ENCODE measurements around the gene EIF5AL1. TPM values are rescaled to one million over a fixed set of nuclear protein-coding genes. Genes with fewer than 3 reads are reported as not detected.

Gene EIF5AL1
- total and polyA plus RNA-seq, 2 experiments from 2014 or later = 0.65 to 6.1 TPM

DNA sequence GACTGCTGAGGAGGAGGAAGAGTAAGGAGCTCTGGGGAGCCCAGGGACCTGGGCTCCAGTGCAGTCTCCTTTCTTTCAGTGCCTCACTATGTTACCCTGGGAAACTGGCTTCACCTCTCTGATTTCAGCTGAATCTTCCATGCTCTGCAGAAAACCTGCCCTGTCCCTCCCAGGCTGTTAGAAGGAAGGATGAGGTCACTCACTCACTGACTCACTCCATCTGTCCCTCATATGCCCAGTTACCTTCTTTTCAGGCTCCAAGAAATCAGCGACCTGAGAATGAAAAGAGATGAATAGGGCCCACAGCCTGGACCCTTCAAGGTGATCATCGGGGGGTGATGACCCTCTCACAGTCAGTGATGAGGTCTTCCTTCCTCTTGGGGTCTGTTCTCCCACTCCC is 47.4 kb downstream of the EIF5AL1 start:
- in situ Hi-C loops (cut with MboI) = loop anchor here (10.0 to 25.0 kb wide), 2 partner anchors 365 to 703 kb away; no protein-coding TSS in a partner anchor
- DNase-seq = peak; percentile 70

DNA sequence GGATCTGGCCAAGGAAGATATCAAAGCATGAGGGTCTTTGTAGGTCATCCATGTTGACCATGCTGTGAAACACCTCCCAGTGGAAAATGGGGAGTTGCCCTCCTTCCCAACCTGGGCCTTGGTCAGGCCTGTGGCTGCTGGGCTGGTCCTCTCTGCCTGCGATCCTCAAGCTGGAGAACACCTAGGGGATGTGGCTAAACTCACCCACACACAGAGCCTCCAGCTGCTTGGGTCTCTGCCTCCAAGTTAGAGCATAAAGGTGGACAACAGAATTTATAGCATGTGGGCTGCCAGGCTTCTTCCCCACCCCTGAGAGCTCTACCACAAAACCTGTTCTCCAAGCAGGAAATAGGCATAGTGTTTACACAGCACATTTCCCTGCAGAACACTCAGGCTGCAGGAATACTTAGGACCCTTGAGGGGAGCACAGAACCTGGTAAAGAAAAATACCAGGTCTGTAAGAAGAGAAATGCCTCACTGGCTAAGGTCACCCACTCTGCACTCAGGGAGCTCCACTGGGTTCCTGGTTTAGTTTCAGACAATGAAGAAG is 47.9 kb downstream of the EIF5AL1 start, which contains the start of gene SFTPA2:
Gene SFTPA2, minus strand, starts transcription at position 248 of the 550 bp plus-strand sequence. CDS start 924 bp downstream, outside the sequence.
- H3K79me2 ChIP-seq (ENCODE audit: insufficient read depth) = no peaks in the 10 kb centered on the region
- no peak within 1 kb of the TSS for H3K9ac ChIP-seq
- in situ Hi-C loops (cut with MboI) = loop anchor here (10.0 to 25.0 kb wide), 2 partner anchors 365 to 702 kb away; no protein-coding TSS in a partner anchor
- no peaks in the 10 kb centered on the region for H4K20me1 ChIP-seq (ENCODE audit: insufficient read depth)
- no peaks in the 10 kb centered on the region for H3K9me2 ChIP-seq (ENCODE audit: insufficient read depth)
- no peak for DNase-seq
- no peaks in the 10 kb centered on the region for H3F3A ChIP-seq (ENCODE audit: insufficient read depth)
- H3K4me3 ChIP-seq = no peak within 1 kb of the TSS
- TF ChIP-seq EZH2phosphoT487 (IDR thresholded peaks at IDR 0.05; ENCODE audit: insufficient read depth, low read depth) (no peak), EZH2 (IDR thresholded peaks at IDR 0.05; ENCODE audit: insufficient read depth, poor library complexity, severe bottlenecking) (no peak)
- H3K9me3 ChIP-seq (ENCODE audit: low read depth) = no peaks in the 10 kb centered on the region
- no peak within 1 kb of the TSS for H3K27ac ChIP-seq
- WGBS, 2 experiments (ENCODE audit: low coverage in 1 of 2, low lambda C conversion rate in 2 of 2, missing lambda C conversion rate in 2 of 2) = 86 to 100% methylated on average over 1 of the region's 1 CpG
- H3K27me3 ChIP-seq (replicated peaks; ENCODE audit: insufficient read depth) = peaks cover 23% of the 10 kb centered on the region
- H3K4me1 ChIP-seq (ENCODE audit: insufficient read depth) = no peaks in the 10 kb centered on the region
- no peak within 1 kb of the TSS for H3K4me2 ChIP-seq (ENCODE audit: unreplicated experiment)
- H2AFZ ChIP-seq = no peak within 1 kb of the TSS
- no peaks in the 10 kb centered on the region for H3K36me3 ChIP-seq (ENCODE audit: low read depth)

More for the DNA sequence above, 47.4 kb downstream of the EIF5AL1 start:
- no peaks in the 10 kb centered on the region for H3F3A ChIP-seq (ENCODE audit: insufficient read depth)
- H3K36me3 ChIP-seq (ENCODE audit: low read depth) = no peaks in the 10 kb centered on the region
- 27 to 38% methylated on average over 2 of the region's 2 CpGs for WGBS, 2 experiments (ENCODE audit: low coverage in 1 of 2, low lambda C conversion rate in 2 of 2, missing lambda C conversion rate in 2 of 2)
- H3K4me3 ChIP-seq = no peak overlapping the region
- no peaks in the 10 kb centered on the region for H4K20me1 ChIP-seq (ENCODE audit: insufficient read depth)
- H3K4me2 ChIP-seq (ENCODE audit: unreplicated experiment) = no peak overlapping the region
- no peak overlapping the region for H3K27ac ChIP-seq
- no peak overlapping the region for H2AFZ ChIP-seq
- H3K9me3 ChIP-seq (ENCODE audit: low read depth) = no peaks in the 10 kb centered on the region
- H3K27me3 ChIP-seq (replicated peaks; ENCODE audit: insufficient read depth) = peaks cover 19% of the 10 kb centered on the region
- no peaks in the 10 kb centered on the region for H3K79me2 ChIP-seq (ENCODE audit: insufficient read depth)
- H3K9ac ChIP-seq = no peak overlapping the region
- no peaks in the 10 kb centered on the region for H3K9me2 ChIP-seq (ENCODE audit: insufficient read depth)
- TF ChIP-seq EZH2 (IDR thresholded peaks at IDR 0.05; ENCODE audit: insufficient read depth, poor library complexity, severe bottlenecking) (no peak), EZH2phosphoT487 (IDR thresholded peaks at IDR 0.05; ENCODE audit: insufficient read depth, low read depth) (no peak)
- no peaks in the 10 kb centered on the region for H3K4me1 ChIP-seq (ENCODE audit: insufficient read depth)

DNA sequence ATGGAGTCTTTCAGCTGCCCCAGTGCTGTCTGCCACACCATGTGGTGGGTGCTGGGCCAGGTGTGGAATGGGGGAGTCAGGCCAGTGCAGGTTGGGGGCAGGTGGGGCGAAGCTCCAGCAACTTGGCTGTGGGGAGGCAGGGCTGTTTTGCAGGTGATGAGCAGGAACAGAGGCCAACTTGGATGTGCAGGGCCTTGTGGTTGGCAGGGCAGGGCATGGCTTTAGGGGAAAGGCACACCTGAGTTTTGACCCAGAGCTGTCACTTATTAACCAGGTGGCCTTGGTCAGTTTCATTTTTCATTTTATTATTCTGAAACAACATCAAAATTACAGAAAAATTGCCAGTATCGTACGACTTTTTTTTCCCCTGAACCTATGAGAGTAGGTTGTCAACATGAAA is 48.9 kb downstream of the EIF5AL1 start:
- Histone ChIP-seq H3F3A (ENCODE audit: insufficient read depth) (no peaks in the 10 kb centered on the region), H4K20me1 (ENCODE audit: insufficient read depth) (no peaks in the 10 kb centered on the region), H3K9ac (no peak overlapping the region), H3K27ac (no peak overlapping the region), H3K4me3 (no peak overlapping the region), H3K9me2 (ENCODE audit: insufficient read depth) (no peaks in the 10 kb centered on the region), H3K36me3 (ENCODE audit: low read depth) (no peaks in the 10 kb centered on the region), H3K9me3 (ENCODE audit: low read depth) (no peaks in the 10 kb centered on the region), H3K27me3 (replicated peaks; ENCODE audit: insufficient read depth) (peaks cover 33% of the 10 kb centered on the region), H3K4me1 (ENCODE audit: insufficient read depth) (no peaks in the 10 kb centered on the region), H3K4me2 (ENCODE audit: unreplicated experiment) (no peak overlapping the region), H3K79me2 (ENCODE audit: insufficient read depth) (no peaks in the 10 kb centered on the region), H2AFZ (no peak overlapping the region)
- in situ Hi-C loops (cut with MboI) = loop anchor here (10.0 to 25.0 kb wide), 2 partner anchors 364 to 701 kb away; no protein-coding TSS in a partner anchor
- TF ChIP-seq EZH2 (IDR thresholded peaks at IDR 0.05; ENCODE audit: insufficient read depth, poor library complexity, severe bottlenecking) (no peak), EZH2phosphoT487 (IDR thresholded peaks at IDR 0.05; ENCODE audit: insufficient read depth, low read depth) (no peak)
- WGBS, 2 experiments (ENCODE audit: low coverage in 1 of 2, low lambda C conversion rate in 2 of 2, missing lambda C conversion rate in 2 of 2) = 44 to 52% methylated on average over 3 of the region's 3 CpGs
- DNase-seq = no peak

DNA sequence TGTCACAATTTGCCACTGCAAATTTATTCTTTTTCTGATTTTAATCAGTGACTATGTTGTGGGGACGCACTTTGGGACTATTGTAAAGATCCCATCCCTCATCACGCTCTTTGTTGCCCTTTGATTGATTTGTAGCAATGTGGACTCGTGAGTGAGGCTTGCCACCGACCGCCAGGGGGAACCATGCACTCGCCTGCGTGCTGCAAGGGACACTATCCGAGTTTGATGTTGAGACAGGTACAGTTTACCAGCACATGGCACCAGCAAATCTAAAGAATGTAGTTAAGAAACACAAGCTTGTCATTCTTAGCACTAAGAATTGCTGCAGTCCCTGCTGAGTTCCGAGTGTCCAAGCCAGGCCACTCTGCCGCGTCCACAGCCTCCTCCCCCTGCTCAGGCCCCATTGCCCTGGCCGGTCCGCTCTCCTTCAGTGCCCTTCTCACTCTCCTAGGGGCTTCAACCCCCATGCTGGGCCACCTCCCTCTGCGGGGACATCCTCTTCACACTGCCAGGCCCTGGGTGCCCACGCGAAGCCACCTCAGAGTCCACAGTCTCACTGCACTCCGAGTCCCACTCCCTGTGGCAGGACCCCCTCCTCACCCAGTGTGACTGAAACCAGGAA is 49.9 kb downstream of the EIF5AL1 start:
- Histone ChIP-seq H3K36me3 (ENCODE audit: low read depth) (no peaks in the 10 kb centered on the region), H2AFZ (no peak overlapping the region), H3K4me3 (no peak overlapping the region), H3K27ac (no peak overlapping the region), H3K9ac (no peak overlapping the region), H3K4me1 (ENCODE audit: insufficient read depth) (no peaks in the 10 kb centered on the region), H4K20me1 (ENCODE audit: insufficient read depth) (no peaks in the 10 kb centered on the region), H3K79me2 (ENCODE audit: insufficient read depth) (no peaks in the 10 kb centered on the region), H3F3A (ENCODE audit: insufficient read depth) (no peaks in the 10 kb centered on the region), H3K4me2 (ENCODE audit: unreplicated experiment) (no peak overlapping the region), H3K9me3 (ENCODE audit: low read depth) (no peaks in the 10 kb centered on the region), H3K9me2 (ENCODE audit: insufficient read depth) (no peaks in the 10 kb centered on the region), H3K27me3 (replicated peaks; ENCODE audit: insufficient read depth) (peaks cover 38% of the 10 kb centered on the region)
- WGBS, 2 experiments (ENCODE audit: low coverage in 1 of 2, low lambda C conversion rate in 2 of 2, missing lambda C conversion rate in 2 of 2) = 8 to 9% methylated on average over 17 of the region's 17 CpGs
- DNase-seq = peak; percentile 74
- TF ChIP-seq EZH2phosphoT487 (IDR thresholded peaks at IDR 0.05; ENCODE audit: insufficient read depth, low read depth) (no peak), EZH2 (IDR thresholded peaks at IDR 0.05; ENCODE audit: insufficient read depth, poor library complexity, severe bottlenecking) (no peak)
- in situ Hi-C loops (cut with MboI) = loop anchor here (10.0 to 25.0 kb wide), 2 partner anchors 363 to 700 kb away; no protein-coding TSS in a partner anchor
